Omental fat pad (tissue), 4 donors: ENCODE results near the gene GOLGA6L10. TPM values are rescaled to one million over a fixed set of nuclear protein-coding genes. Genes with fewer than 3 reads are reported as not detected.
"Not testable (repeated sequence)": the region's sequence is repeated elsewhere in the genome, so short reads cannot be mapped to it uniquely, and the experiment has no call there.

Source experiments
- ATAC-seq: fragments of 150-250 bp; one replicate; pipeline ENCODE4 v1.9.1; 2016; ENCODE audit warnings: mild to moderate bottlenecking, moderate library complexity; ENCODE audit not compliant: low FRiP score
- DNase-seq: peaks from one replicate; pipeline ENCODE4 v3.0.0-alpha.2; 2019; ENCODE audit warnings: low spot score
- total RNA-seq, 4 donors: library from RNA; depleted of rRNA; stranded (reverse); fragments of >200 nt; gene quantifications; one replicate each; pipeline ENCODE4 v1.1.0, GENCODE V29; 2016
- TF ChIP-seq, protein P1 (sequence below), 3 donors: fragments of 450-650 bp; IDR thresholded peaks; one replicate each; pipeline ENCODE4 v1.5.1; 2016 to 2017; ENCODE audit warnings: antibody characterized with exemption in 3 of 3, mild to moderate bottlenecking in 3 of 3, moderate library complexity in 2 of 3

Gene GOLGA6L10
- total RNA-seq, 4 donors from 2014 or later, result 0.56 to 1.3 (median 0.87) TPM

DNA sequence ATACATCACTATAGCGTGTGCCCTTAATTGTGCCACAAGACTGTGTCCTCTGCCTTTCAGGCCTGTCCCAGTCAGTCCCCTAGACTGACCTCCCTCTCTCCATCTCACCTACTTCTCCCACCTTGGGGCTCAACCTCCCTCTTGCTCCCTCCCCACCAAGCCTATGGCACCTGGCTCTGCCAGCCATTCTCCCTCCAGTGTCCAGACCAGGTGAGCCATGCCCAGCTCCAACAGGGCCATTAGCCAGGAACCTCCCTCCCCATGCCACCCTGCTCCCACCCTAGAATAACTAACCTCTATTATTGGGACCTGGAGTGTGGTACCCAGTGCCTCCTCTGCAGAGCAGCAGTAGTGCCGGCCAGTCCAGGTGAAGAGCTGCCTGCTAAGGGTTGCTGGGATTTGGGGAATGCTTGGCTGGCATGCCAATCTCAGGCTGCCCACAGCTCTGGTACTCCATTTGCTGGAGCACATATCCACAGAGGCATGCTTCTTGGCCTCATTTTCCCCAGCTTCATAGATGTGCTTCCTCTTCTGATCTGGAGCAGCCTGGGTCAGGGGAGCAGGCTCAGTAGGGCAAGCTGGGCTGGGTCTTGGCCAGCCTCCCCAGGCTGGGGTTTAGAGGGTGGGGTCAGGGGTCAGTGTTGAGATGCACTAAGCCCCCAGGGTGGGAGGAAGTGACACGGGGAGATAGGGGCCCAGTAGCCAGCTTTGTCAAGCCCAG, 47.8 kb downstream of the GOLGA6L10 start:
- TF ChIP-seq, protein P1, sequence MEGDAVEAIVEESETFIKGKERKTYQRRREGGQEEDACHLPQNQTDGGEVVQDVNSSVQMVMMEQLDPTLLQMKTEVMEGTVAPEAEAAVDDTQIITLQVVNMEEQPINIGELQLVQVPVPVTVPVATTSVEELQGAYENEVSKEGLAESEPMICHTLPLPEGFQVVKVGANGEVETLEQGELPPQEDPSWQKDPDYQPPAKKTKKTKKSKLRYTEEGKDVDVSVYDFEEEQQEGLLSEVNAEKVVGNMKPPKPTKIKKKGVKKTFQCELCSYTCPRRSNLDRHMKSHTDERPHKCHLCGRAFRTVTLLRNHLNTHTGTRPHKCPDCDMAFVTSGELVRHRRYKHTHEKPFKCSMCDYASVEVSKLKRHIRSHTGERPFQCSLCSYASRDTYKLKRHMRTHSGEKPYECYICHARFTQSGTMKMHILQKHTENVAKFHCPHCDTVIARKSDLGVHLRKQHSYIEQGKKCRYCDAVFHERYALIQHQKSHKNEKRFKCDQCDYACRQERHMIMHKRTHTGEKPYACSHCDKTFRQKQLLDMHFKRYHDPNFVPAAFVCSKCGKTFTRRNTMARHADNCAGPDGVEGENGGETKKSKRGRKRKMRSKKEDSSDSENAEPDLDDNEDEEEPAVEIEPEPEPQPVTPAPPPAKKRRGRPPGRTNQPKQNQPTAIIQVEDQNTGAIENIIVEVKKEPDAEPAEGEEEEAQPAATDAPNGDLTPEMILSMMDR (IDR thresholded peaks at IDR 0.05), result no peak
- ATAC-seq (no peak), DNase-seq (no peak)

DNA sequence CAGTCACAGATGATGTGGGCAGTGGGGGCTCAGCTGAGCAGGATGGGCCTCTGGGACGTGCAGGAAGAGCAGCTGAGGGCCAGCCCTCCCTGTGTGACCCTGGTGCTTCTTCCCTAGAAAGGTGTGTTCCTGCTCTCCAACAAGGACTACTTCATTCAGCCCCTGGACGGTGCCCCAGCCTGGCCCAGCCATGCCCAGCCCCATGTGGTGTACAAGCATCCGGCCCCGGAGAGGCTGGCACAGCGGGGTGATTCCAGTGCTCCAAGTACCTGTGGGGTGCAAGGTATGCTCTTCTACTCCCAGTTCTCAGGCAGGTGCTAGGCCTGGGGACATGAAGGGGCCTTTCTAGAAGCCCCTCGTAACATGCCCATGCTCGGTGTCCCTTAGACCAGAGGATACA, 48.4 kb downstream of the GOLGA6L10 start:
- DNase-seq (no peak), ATAC-seq (no peak)
- TF ChIP-seq, protein P1 (IDR thresholded peaks at IDR 0.05), result no peak

DNA sequence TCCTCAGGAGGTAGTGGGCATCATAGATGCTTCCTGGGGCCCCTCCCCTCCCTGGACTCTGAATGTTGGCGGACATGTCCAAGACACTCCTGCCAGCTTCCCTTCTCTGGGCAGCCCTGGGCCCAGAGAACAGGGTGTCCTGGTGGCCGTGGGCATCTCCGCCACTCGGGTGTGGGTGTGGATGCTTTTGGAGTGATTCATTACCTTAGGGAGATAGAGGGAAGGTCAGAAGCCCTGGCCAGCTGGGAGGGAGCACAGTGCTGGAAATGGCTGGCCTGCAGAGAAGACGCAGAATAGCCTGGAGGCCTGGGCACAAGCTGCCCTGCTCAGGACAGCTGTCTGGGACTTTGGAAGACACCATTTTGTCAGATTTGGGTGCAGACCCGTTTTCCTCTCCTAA, 48.9 kb downstream of the GOLGA6L10 start:
- DNase-seq, ATAC-seq: not testable (repeated sequence)

DNA sequence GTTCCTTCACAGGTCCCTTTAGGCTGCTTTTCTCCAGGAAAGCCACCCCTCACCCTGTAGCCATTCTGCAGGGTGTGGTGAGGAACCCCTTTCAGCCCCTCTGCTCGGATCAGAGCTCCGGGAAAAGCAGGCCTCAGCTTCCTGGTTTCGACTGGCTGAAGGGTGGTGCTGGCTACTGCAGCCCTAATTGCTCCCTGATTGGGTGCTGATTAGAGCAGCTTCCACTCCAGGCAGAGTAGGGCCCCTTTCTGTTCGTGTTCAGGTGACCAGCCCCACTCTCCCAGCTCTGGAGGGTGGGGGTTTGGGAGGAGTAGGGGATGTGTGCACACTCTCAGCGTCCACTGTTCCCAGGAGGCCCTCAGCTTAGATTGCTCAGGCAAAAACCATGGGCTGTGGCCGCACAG, 49.8 kb downstream of the GOLGA6L10 start:
- not testable (repeated sequence) for ATAC-seq, DNase-seq

DNA sequence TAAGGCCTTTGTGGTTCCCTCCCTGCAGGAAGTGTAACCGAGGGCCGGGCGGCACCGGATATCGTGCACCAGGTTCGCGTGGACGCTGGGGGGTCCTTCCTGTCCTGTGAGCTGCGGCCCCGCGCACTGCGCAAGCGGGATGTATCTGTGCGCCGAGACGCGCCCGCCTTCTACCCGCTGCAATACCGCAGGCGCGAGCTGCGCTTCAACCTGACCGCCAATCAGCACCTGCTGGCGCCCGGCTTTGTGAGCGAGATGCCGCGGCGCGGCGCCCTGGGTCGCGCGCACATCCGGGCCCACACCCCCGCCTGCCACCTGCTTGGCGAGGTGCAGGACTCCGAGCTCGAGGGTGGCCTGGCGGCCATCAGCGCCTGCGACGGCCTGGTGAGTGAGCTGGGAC, 50.8 kb downstream of the GOLGA6L10 start:
- ATAC-seq, result no peak
- TF ChIP-seq, protein P1 (IDR thresholded peaks at IDR 0.05), result no peak
- no peak for DNase-seq

DNA sequence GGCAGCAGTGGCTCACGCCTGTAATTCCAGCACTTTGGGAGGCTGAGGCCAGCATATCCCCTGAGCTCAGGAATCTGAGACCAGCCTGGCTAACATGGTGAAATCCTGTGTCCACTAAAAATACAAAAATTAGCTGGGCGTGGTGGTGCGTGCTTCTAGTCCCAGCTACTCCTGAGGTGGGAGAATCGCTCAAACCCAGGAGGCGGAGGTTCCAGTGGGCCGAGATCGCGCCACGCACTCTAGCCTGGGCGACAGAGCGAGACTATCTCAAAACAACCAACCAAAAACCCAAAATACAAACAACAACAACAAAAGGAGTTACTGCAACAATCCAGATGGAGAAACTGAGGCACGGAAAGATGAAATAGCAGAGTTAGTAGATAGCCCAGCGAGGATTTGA, 51.2 kb downstream of the GOLGA6L10 start:
- TF ChIP-seq, protein P1 (IDR thresholded peaks at IDR 0.05), result no peak
- ATAC-seq, result no peak
- no peak for DNase-seq

DNA sequence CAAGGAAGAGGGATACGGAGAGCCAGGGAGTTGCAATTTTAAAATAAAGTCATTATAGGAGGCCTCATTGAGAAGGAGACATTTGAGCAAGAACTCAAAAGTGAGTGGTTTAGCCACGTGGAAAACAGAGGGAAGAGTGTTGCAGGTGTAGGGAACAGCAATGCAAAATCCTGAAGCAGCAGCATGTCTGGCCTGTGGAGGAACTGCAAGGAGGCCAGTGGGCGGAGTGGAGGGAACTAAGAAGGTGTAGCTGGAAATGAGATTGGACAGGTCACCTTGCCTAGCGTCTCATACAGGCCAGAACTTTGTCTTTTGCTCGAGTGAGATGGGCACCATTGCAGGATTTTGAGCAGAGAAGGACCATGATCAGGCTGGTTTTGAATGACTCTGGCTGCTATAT, 51.7 kb downstream of the GOLGA6L10 start:
- ATAC-seq (no peak), DNase-seq (no peak)

More for the DNA sequence above, 51.7 kb downstream of the GOLGA6L10 start:
- TF ChIP-seq, protein P1 (IDR thresholded peaks at IDR 0.05), result no peak
